Omental fat pad (tissue), 4 donors: ENCODE data around the gene AREG. TPM values are rescaled to one million over a fixed set of nuclear protein-coding genes. Genes with fewer than 3 reads are reported as not detected.

Experiments
- ATAC-seq: fragments of 150-250 bp; one replicate; pipeline ENCODE4 v1.9.1; 2016; ENCODE audit warnings: mild to moderate bottlenecking, moderate library complexity; ENCODE audit not compliant: low FRiP score
- DNase-seq: peaks from one replicate; pipeline ENCODE4 v3.0.0-alpha.2; 2019; ENCODE audit warnings: low spot score
- CTCF ChIP-seq, 3 donors: fragments of 450-650 bp; IDR thresholded peaks; one replicate each; pipeline ENCODE4 v1.5.1; 2016 to 2017; ENCODE audit warnings: antibody characterized with exemption in 3 of 3, mild to moderate bottlenecking in 3 of 3, moderate library complexity in 2 of 3
- total RNA-seq, 4 donors: library from RNA; depleted of rRNA; stranded (reverse); fragments of >200 nt; gene quantifications; one replicate each; pipeline ENCODE4 v1.1.0, GENCODE V29; 2016

The AREG gene
- total RNA-seq, 4 donors from 2014 or later, result 31.2 to 202 (median 43.7) TPM

- no peak for TF ChIP-seq CTCF (IDR thresholded peaks at IDR 0.05)
- DNase-seq, result no peak
- no peak for ATAC-seq
Measured at GRCh38 chr4:74433043-74433442, 11.9 kb upstream of the AREG start.

GRCh38 chr4:74433541-74434172, 11.3 kb upstream of the AREG start:
- no peak for TF ChIP-seq CTCF (IDR thresholded peaks at IDR 0.05)
- no peak for DNase-seq
- no peak for ATAC-seq

GRCh38 chr4:74435296-74435695, 9.6 kb upstream of the AREG start:
- no peak for ATAC-seq
- DNase-seq, result no peak
- no peak for TF ChIP-seq CTCF (IDR thresholded peaks at IDR 0.05)

GRCh38 chr4:74437866-74438265, 7.1 kb upstream of the AREG start:
- TF ChIP-seq CTCF (IDR thresholded peaks at IDR 0.05), result no peak
- no peak for DNase-seq
- ATAC-seq, result no peak

GRCh38 chr4:74438661-74439060, 6.3 kb upstream of the AREG start:
- TF ChIP-seq CTCF (IDR thresholded peaks at IDR 0.05), result no peak
- no peak for DNase-seq
- no peak for ATAC-seq

- TF ChIP-seq CTCF (IDR thresholded peaks at IDR 0.05), result no peak
- DNase-seq, result no peak
- no peak for ATAC-seq
Measured at GRCh38 chr4:74439952-74440351, 5.0 kb upstream of the AREG start.

GRCh38 chr4:74440356-74440755, 4.6 kb upstream of the AREG start:
- no peak for ATAC-seq
- no peak for TF ChIP-seq CTCF (IDR thresholded peaks at IDR 0.05)
- DNase-seq, result no peak
